Loucy (cell line): ENCODE results near the gene ZNF398.
"Not testable (repeated sequence)": the region's sequence is repeated elsewhere in the genome, so short reads cannot be mapped to it uniquely, and the experiment has no call there.

Source experiments
- H2AFZ ChIP-seq: fragments of 200-600 bp; sonication (generic); 2 replicates; pipeline ENCODE4 v1.6.0; 2016; ENCODE audit warnings: antibody characterized with exemption, mild to moderate bottlenecking, low read length, moderate library complexity
- H3F3A ChIP-seq: fragments of 200-600 bp; 2 replicates; pipeline ENCODE4 v1.6.0; 2016; ENCODE audit warnings: antibody characterized with exemption, low read depth, mild to moderate bottlenecking
- H3K27me3 ChIP-seq: fragments of 200-600 bp; sonication (generic); 2 replicates; pipeline ENCODE4 v1.6.1; 2014; ENCODE audit warnings: low read length, mild to moderate bottlenecking; ENCODE audit not compliant: insufficient read depth, poor library complexity, severe bottlenecking
- H3K36me3 ChIP-seq: fragments of 200-600 bp; sonication (generic); 2 replicates; pipeline ENCODE4 v1.6.1; 2016; ENCODE audit warnings: low read length; ENCODE audit not compliant: insufficient read depth
- H3K4me1 ChIP-seq: fragments of 200-600 bp; sonication (generic); 2 replicates; pipeline ENCODE4 v1.5.1; 2014; ENCODE audit warnings: low read length, mild to moderate bottlenecking; ENCODE audit not compliant: insufficient read depth, poor library complexity, severe bottlenecking
- H3K4me2 ChIP-seq: fragments of 200-600 bp; sonication (generic); 2 replicates; pipeline ENCODE4 v1.6.0; 2014; ENCODE audit warnings: antibody characterized with exemption, low read length, low read depth, mild to moderate bottlenecking; ENCODE audit not compliant: poor library complexity, severe bottlenecking
- H3K4me3 ChIP-seq: fragments of 200-600 bp; sonication (generic); 2 replicates; pipeline ENCODE4 v1.5.1; 2014; ENCODE audit warnings: low read length, mild to moderate bottlenecking, mixed read lengths; ENCODE audit not compliant: poor library complexity, severe bottlenecking
- H3K79me2 ChIP-seq: fragments of 200-600 bp; sonication (generic); 2 replicates; pipeline ENCODE4 v1.6.1; 2014; ENCODE audit warnings: low read length; ENCODE audit not compliant: insufficient read depth
- H3K9ac ChIP-seq: fragments of 200-600 bp; sonication (generic); 2 replicates; pipeline ENCODE4 v1.6.0; 2014; ENCODE audit warnings: mild to moderate bottlenecking, low read depth, low read length, moderate library complexity; ENCODE audit not compliant: poor library complexity, severe bottlenecking
- H3K9me2 ChIP-seq: fragments of 200-600 bp; sonication (generic); replicated peaks from 2 replicates; pipeline ENCODE4 v1.6.1; 2016; ENCODE audit warnings: low read depth, low read length, mixed read lengths
- H3K9me3 ChIP-seq: fragments of 200-600 bp; sonication (generic); 2 replicates; pipeline ENCODE4 v1.6.1; 2014; ENCODE audit warnings: mild to moderate bottlenecking, antibody characterized with exemption, low read length, low read depth; ENCODE audit not compliant: insufficient read depth
- H4K20me1 ChIP-seq: fragments of 200-600 bp; sonication (generic); 2 replicates; pipeline ENCODE4 v1.6.0; 2014; ENCODE audit warnings: antibody characterized with exemption, low read length, mild to moderate bottlenecking; ENCODE audit not compliant: insufficient read depth, poor library complexity, severe bottlenecking
- EZH2phosphoT487 ChIP-seq: fragments of 200-600 bp; IDR thresholded peaks from 2 replicates; pipeline ENCODE4 v1.6.1; 2018; ENCODE audit warnings: antibody characterized with exemption, mild to moderate bottlenecking, moderate library complexity, borderline replicate concordance
- TF ChIP-seq, protein P1 (sequence below): fragments of 200-600 bp; sonication (generic); conservative IDR thresholded peaks from 2 replicates; pipeline ENCODE4 v1.5.1; 2014; ENCODE audit warnings: mild to moderate bottlenecking, antibody characterized with exemption, low read length

The ZNF398 gene

GRCh38 chr7:149133028-149133710 is 14.1 kb upstream of the ZNF398 start:
- Histone ChIP-seq H2AFZ (no peak overlapping the region), H3K9ac (no peak overlapping the region), H4K20me1 (no peaks in the 10 kb centered on the region), H3K9me2 (no peaks in the 10 kb centered on the region), H3K36me3 (peaks cover 21% of the 10 kb centered on the region), H3K27me3 (no peaks in the 10 kb centered on the region), H3K4me2 (no peak overlapping the region), H3F3A (no peaks in the 10 kb centered on the region), H3K79me2 (peaks cover 3% of the 10 kb centered on the region; the same call in 1 of the 2 replicates), H3K4me3 (no peak overlapping the region), H3K4me1 (peaks cover 3% of the 10 kb centered on the region), H3K9me3 (peaks cover 13% of the 10 kb centered on the region)
- no peak for TF ChIP-seq EZH2phosphoT487
- TF ChIP-seq, protein P1, sequence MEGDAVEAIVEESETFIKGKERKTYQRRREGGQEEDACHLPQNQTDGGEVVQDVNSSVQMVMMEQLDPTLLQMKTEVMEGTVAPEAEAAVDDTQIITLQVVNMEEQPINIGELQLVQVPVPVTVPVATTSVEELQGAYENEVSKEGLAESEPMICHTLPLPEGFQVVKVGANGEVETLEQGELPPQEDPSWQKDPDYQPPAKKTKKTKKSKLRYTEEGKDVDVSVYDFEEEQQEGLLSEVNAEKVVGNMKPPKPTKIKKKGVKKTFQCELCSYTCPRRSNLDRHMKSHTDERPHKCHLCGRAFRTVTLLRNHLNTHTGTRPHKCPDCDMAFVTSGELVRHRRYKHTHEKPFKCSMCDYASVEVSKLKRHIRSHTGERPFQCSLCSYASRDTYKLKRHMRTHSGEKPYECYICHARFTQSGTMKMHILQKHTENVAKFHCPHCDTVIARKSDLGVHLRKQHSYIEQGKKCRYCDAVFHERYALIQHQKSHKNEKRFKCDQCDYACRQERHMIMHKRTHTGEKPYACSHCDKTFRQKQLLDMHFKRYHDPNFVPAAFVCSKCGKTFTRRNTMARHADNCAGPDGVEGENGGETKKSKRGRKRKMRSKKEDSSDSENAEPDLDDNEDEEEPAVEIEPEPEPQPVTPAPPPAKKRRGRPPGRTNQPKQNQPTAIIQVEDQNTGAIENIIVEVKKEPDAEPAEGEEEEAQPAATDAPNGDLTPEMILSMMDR, result no peak

DNA sequence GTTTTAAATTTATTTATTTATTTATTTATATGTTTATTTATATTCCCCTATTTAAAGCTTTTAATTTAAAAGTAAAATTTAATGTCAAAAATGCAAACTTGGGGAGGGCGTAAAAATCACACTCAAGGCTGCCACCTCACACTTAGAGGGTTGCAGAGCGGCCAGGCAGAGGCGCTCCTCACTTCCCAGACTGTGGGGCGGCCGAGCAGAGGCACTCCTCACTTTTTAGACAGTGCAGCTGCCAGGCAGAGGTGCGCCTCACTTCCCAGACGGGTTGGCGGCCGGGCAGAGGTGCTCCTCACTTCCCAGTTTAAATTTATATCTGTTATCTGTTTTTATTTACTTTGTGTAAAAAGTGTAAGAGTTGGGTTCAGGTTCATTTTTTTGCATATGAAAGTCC is 11.1 kb upstream of the ZNF398 start:
- Histone ChIP-seq H3K4me3 (no peak overlapping the region), H2AFZ (no peak overlapping the region), H3K4me1 (no peaks in the 10 kb centered on the region), H3K4me2 (no peak overlapping the region), H4K20me1 (no peaks in the 10 kb centered on the region), H3K9me2 (no peaks in the 10 kb centered on the region), H3K79me2 (no peaks in the 10 kb centered on the region), H3K36me3 (peaks cover 10% of the 10 kb centered on the region), H3K9me3 (peaks cover 2% of the 10 kb centered on the region; the same call in 1 of the 2 replicates), H3F3A (no peaks in the 10 kb centered on the region), H3K9ac (no peak overlapping the region), H3K27me3 (no peaks in the 10 kb centered on the region)
- TF ChIP-seq, protein P1, result no peak
- no peak for TF ChIP-seq EZH2phosphoT487

- no peaks in the 10 kb centered on the region for H4K20me1 ChIP-seq
- peaks cover 11% of the 10 kb centered on the region for H3K79me2 ChIP-seq
- no peaks in the 10 kb centered on the region for H3K27me3 ChIP-seq
- H3K36me3 ChIP-seq, result no peaks in the 10 kb centered on the region
- no peaks in the 10 kb centered on the region for H3K9me2 ChIP-seq
- no peaks in the 10 kb centered on the region for H3K9me3 ChIP-seq
- no peak overlapping the region for H2AFZ ChIP-seq
- H3F3A ChIP-seq, result no peaks in the 10 kb centered on the region
- no peak overlapping the region for H3K9ac ChIP-seq
- no peak overlapping the region for H3K4me2 ChIP-seq
- no peak for TF ChIP-seq EZH2phosphoT487
- peaks cover 11% of the 10 kb centered on the region for H3K4me1 ChIP-seq
- H3K4me3 ChIP-seq, result no peak overlapping the region
These were observed 6.4 kb upstream of the ZNF398 start for GRCh38 chr7:149140831-149141230.

GRCh38 chr7:149141893-149142292 is 5.4 kb upstream of the ZNF398 start:
- Histone ChIP-seq H3K36me3 (no peaks in the 10 kb centered on the region), H3K27me3 (no peaks in the 10 kb centered on the region), H3K9me2 (no peaks in the 10 kb centered on the region), H3K9me3 (no peaks in the 10 kb centered on the region), H3K4me1 (peaks cover 11% of the 10 kb centered on the region), H3K79me2 (peaks cover 18% of the 10 kb centered on the region), H4K20me1 (no peaks in the 10 kb centered on the region), H3K9ac (no peak overlapping the region), H3K4me2 (no peak overlapping the region), H3K4me3 (no peak overlapping the region), H2AFZ (no peak overlapping the region), H3F3A (no peaks in the 10 kb centered on the region)
- TF ChIP-seq, protein P1, result no peak
- TF ChIP-seq EZH2phosphoT487, result no peak

- not testable (repeated sequence) for H3K27me3 ChIP-seq, H3K4me3 ChIP-seq, H3K9me2 ChIP-seq, H3K9ac ChIP-seq, H3K36me3 ChIP-seq, H3K9me3 ChIP-seq, H3F3A ChIP-seq, H2AFZ ChIP-seq
- peaks cover 18% of the 10 kb centered on the region for H3K4me1 ChIP-seq
- peaks cover 37% of the 10 kb centered on the region for H3K79me2 ChIP-seq
- H3K4me2 ChIP-seq, result peak overlapping the region; percentile 68
- H4K20me1 ChIP-seq, result peaks cover 13% of the 10 kb centered on the region
These were observed 2.8 kb upstream of the ZNF398 start for GRCh38 chr7:149144436-149144922.
